Measurements from ENCODE around the gene UST. TPM values are rescaled to one million over a fixed set of nuclear protein-coding genes. Genes with fewer than 3 reads are reported as not detected.

Gene UST
- total RNA-seq, 1 donor from 2014 or later: 0.25 TPM

DNA sequence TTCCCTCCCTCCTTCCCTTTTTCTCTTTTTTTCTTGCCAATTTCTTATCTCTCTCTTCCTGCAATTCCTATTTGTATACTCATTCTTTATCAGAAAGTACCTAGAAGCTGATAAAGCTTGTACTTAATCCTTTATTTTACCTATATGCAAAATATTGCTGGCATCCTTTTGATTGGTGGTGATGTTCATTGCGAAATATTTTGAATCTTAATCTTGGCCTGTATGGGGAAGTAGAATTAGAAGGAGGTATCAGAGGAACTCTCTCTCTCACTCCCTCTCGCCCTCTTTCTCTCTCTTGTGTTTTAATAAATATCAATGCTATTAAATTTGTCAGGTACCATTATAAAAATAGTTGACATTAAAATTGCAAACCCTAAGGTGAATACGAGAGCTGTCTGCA lies 52.8 kb downstream of the UST start:
- intact Hi-C loops (cut with micrococcal nuclease): no loop called here

DNA sequence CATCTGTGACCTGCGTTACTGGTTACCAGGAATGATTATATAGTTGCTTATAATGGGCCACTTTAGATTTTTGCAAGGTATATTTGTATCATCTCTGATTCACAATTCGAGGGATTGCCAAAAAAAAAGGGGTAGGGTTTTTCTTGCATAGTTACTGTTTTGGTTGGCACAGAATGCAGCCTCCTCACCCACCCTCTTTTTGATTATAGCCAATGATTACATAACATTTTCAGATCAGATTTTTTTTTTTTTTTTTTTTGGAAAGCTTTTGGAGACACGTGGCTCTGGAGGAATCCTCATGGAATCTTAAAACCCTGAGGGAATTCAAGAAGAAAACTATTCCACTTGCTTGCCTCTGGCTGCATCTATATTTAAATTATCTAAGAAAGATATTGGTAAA lies 53.7 kb downstream of the UST start:
- intact Hi-C loops (cut with micrococcal nuclease): no loop called here

DNA sequence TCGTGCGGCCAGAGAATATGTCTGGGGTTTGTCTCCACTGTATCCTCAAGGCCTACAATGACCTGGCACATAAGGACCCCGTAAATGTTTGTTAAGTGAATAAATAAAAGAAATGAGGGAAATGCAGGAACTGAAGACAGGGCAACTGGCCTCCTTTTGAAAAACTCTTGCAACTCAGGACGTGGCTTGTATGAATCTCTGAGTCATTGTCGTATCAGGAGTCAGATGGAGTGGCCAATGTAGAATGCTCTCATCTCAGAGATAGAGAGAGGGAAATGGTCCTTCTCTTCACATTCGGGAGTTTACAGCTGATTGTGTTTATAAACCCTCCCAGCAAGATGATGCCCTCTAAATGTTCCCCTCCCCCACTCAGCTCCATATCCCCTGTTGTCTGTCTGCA lies 57.1 kb downstream of the UST start:
- intact Hi-C loops (cut with micrococcal nuclease): no loop called here

DNA sequence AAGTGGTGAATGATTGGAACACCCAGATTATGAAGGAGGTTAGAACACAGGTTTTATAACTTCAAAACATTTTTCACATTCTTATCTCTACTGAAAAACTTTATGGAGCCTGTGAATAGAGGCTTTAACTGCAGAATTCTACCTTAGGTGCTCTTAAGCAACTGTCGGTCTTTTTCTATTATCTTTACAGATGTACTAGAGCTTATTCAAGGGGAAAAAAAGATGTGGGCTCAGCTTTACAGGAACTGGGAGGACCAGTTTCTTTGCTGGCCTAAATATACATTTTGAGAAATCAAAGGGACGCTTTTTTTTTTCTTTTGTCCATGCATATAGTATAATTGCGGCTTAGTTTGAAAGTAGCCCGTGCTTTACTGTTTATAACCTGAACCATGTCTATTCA lies 58.9 kb downstream of the UST start:
- intact Hi-C loops (cut with micrococcal nuclease): no loop called here

DNA sequence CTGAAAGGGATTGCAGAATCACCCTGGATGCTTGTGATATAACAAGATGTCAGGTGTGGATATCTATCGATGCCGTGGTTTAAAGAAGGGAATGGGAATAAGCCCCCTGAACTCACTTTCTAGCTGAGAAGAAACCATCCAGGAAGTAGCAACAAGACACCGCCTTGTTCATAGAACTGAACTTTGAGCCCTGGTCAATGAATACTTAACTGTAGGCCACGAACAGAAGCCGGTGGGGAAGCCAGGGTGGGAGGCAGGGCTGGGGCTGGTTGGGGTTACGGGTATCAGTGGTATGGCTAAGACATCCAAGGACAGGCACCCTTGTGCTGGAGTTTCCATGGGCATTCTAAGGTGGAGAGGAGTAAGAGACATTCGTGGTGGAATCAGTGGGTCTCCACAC lies 61.0 kb downstream of the UST start:
- intact Hi-C loops (cut with micrococcal nuclease): no loop called here

DNA sequence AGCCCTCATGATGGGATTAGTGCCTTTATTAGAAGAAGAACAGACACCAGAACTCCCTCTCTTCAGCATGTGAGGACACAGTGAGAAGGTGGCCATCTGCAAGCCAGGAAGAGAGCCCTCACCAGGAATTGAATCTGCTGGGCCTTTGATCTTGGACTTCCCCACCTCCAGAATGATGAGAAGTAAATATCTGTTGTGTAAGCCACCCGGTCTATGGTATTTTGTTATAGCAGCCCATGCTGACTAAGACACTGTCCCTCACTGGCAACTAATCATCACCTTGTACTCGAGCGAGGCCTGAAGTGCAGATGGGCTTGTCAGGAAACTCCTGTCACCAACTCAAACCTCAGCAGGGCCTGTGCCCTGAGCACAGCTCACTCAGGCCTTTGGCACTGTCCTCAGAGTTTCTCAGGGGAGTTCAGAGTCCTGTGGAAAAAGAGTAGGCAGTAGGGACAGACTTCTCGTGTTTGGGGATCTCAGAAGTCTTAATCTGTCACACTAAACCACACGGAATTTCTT lies 62.0 kb downstream of the UST start:
- intact Hi-C loops (cut with micrococcal nuclease): no loop called here

DNA sequence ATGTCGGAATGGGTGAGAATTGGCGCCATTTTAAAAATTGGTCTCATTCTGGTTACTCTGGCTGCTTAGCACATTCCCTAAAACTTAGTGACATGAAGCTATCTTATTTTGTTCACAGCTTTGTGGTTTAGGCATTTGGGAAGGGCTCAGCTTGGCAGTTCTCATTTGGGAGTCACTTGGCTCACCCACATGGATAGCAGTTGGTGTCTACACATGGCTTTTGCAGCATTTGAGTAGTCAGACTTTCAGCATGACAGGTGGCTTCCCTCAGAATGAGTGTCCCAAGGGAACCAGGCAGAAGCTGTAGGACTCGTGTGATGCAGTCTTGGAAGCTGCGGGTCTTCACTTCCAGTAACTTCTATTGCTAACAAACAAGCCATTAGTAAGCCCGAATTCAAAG lies 64.6 kb downstream of the UST start:
- intact Hi-C loops (cut with micrococcal nuclease): no loop called here

DNA sequence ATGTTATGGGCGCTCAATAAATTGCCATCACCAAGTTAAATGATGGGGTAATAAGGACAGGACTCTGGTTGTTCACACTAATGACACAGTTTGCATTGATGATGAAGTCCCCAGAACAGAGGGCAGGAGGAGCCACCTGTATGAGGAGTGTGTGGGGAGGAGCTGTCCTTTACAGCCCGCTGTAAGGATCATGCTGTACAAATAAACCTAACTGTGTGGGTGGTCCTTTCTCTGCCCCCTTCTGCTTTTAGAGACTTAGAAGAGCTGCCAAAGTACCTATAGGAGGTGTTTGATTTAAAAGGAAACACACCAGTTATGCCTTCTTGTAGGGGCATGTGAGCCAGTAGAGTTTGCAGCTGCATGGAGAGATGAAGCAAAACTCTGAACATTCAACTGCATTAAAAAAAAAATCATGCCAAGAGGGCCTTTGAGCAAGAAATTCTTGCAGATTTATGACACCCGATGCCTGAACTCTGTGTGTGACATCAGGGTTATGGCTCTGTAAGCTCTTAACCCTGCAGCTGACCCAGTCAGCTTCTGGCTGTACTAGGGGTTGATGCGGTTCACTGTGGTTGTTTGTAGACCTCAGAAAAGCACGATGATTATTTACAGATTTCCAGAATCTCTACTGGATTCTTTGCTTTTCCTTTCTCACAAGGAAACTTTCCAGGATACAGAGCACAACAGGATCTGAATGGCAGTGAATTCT lies 67.4 kb downstream of the UST start:
- intact Hi-C loops (cut with micrococcal nuclease): no loop called here

DNA sequence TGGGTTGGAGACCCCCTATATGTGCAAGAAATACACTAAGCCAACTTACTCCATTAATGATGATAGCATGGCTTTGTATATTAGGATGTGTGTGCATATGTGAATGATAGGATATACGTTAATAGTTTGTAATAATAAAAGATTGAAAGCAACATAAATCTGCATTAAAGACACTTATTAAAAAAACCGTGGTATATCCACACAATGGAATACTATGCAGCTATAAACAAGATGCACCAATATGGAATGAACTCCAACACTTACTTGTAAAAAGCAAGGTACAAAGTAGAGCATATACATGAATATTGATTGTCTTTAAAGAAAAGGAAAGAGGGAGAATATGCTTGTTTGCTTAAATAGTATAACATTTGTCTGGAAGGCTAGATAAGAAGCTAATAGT lies 68.0 kb downstream of the UST start:
- intact Hi-C loops (cut with micrococcal nuclease): no loop called here

DNA sequence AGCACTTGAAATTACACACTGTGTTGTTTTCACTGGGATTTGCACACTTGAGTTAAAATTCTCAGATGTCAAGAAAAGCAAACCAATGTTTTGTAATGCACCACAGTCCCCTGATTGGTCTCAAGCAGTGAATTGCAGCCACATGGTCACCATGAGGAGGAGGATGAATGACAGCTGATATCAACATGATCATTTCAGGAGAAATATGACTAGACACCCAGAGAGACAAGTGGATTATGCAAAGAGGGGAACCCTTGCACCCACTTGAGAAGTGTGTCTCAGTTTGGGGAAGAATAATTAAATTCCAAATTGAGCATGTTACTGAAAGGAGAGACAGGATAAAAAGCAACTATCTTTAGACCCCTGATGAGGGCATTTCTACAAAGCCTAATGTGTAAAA lies 69.3 kb downstream of the UST start:
- intact Hi-C loops (cut with micrococcal nuclease): no loop called here

DNA sequence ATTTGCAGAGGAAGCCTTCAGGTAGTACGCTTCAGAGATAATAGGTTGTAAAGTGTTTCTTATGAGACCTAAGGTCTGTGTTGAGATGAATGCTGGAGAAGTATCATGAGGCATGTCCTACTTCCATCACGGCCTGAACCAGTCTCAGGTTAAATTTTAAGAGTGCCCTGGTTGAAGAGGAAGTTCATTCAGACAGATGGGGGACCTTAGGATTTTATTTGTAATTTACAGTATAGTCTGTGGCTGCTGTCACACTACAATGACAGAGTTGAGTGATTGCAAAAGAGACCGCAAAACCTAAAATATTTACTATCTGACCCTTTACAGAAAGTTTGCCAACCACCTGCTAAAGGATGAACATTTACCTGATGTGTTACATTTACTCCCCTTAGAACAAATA lies 70.9 kb downstream of the UST start:
- intact Hi-C loops (cut with micrococcal nuclease): no loop called here

DNA sequence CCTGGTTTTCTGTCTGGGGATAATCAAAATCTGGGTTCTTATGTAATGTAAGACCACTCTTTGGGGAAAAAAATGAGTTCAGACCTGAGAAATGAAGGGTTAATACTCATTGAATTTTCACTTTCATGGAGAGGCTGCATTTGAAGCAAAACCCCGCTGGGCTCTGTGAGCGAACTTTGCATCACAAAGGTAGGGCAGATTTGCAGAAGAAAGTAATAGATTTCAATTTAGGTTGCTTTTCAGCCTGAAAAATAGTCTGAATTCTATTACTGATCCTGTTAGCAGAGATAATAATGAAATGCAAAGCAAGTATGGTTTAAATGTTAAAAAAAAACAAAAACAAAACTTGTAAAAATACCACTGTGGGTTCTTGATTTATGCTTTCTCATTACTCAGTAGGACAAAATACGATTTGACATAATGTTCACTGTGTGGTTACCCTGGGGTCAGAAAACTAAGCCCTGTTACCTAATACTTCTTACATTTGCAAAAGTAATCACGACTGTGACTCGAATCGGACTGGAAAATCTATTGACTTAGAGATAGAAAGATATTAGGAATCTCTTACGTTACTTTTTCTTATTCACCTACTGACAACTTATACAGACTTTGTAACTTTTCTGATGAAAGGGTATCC lies 72.2 kb downstream of the UST start:
- intact Hi-C loops (cut with micrococcal nuclease): no loop called here

DNA sequence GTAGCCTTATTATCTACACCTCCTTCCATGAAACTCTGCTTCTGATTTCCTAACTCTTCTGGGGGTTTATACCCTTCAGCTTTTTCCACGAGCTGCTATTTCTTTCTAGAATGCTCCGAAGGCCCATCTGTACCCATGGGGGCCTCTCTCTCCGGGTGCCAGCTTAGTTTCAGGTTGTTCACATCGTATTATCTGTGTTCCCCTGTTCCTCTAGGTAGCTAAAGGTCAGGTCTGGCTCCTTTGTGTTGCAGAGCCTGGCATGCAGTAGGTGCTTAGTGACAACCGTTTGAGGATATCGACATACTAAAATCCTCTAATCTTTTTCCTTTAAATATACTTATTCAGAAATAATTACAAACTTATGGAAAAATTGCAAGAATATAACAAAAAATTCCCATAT lies 73.0 kb downstream of the UST start:
- intact Hi-C loops (cut with micrococcal nuclease): no loop called here

DNA sequence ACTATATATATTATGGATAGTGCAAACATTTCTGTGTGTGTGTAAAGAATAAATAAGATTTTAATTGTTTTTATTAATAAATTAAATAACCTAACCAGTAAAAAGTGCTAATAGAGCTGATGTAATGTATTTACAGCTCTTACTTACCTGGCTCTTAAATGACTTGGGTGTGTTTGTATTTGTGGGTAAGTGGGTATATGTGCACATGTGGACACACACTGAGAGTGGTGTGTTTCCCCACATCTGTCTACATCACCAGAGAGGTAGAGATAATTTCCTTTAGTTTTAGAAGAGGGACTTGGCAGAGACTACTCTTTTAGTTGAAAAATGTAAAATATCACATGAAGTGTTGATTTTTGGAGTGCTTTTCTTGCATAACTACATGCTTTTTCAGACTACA lies 76.0 kb downstream of the UST start:
- intact Hi-C loops (cut with micrococcal nuclease): no loop called here

DNA sequence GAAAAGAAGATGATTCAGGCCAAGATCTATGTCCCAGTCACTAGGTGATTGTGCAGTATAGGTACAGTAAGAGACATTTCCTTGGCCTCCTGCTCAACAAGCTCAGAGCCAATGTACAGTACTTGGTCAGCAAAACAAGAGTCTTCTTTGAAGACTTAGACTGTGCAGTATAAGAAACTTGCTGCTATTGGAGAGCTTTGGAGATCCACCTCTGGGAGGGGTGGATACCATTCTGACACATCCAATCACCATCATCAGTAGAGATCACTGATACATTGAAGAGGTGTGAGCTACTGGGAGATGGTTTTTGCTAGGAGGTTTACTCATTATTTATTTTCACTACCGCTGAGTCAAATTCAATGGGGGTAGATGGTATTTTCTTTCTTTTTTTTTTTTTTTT lies 77.5 kb downstream of the UST start:
- intact Hi-C loops (cut with micrococcal nuclease): no loop called here

DNA sequence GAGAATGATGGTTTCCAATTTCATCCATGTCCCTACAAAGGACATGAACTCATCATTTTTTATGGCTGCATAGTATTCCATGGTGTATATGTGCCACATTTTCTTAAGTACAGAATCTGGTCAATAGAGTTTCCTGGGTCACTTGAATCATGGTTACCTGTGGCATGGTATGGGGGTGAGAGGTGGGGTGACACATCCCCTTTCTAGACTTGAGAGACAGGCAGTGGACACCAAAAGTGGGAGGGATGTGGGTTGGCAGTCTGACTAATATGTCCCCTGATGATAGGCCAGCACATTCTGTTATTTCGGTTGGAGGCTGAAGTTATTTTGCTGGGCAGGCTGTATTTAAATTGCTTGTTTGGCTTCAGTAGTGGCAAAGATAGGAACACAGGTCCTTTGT lies 78.1 kb downstream of the UST start:
- intact Hi-C loops (cut with micrococcal nuclease): no loop called here

DNA sequence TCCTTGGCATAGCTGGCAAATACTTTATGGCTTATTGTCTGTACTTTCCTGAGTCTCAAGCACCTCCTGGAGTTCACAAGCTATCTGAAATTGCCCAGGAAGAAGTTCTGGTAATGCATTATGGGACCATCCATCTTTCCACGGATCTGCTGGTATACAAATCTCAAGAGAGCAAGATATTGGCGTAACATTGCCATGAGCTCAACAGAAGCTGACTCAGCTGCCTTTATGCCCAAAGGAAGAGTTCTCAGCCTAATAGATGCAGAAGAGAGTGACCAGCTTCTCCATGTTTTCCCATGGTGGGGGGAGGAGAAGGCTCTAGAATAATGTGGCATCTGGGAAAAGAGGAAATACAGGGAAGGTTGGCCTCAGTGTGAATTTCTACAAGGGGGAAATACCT lies 78.7 kb downstream of the UST start:
- intact Hi-C loops (cut with micrococcal nuclease): no loop called here

DNA sequence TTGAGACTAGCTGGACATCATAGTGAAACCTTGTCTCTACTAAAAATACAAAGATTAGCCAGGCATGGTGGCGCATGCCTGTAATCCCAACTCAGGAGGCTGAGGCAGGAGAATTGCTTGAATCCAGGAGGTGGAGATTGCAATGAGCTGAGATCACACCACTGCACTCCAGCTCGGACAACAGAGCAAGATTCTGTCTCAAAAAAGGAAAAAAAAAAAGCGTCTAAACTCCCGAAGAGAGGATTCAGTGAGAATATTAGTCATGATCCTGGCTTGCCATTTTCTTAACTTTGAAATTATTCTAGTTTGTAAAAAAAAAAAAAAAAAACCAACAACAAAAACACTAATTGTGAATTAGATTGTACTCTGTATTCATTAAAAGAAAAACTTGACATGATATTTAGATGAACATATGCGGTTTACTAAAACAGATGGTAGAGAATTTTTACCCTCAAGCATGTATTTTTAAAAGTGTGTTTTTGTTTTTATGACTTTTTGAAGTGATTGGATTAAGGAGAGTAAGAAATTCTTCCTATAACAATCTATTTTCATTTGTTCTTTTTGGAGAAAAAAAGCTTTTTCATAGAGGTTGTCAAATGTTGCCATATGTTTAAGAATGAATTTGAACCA lies 80.7 kb downstream of the UST start:
- intact Hi-C loops (cut with micrococcal nuclease): no loop called here

DNA sequence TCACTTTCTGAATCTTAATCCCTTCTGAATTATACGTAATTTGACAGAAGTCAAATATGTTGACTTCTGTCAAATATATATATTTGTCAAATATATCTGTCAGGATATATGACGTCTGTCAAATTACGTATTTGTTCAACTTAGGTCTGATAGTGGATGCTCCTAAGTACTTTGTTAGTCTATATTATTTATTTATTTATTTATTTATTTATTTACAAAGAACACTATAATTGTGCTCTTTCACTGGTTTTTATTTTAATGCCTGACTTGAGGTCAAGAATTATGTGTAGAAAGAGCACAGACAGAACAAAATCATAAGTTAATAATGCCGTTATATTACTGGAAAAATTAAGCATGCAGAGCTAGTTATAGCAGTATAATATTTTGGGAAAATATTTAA lies 81.2 kb downstream of the UST start:
- intact Hi-C loops (cut with micrococcal nuclease): no loop called here

DNA sequence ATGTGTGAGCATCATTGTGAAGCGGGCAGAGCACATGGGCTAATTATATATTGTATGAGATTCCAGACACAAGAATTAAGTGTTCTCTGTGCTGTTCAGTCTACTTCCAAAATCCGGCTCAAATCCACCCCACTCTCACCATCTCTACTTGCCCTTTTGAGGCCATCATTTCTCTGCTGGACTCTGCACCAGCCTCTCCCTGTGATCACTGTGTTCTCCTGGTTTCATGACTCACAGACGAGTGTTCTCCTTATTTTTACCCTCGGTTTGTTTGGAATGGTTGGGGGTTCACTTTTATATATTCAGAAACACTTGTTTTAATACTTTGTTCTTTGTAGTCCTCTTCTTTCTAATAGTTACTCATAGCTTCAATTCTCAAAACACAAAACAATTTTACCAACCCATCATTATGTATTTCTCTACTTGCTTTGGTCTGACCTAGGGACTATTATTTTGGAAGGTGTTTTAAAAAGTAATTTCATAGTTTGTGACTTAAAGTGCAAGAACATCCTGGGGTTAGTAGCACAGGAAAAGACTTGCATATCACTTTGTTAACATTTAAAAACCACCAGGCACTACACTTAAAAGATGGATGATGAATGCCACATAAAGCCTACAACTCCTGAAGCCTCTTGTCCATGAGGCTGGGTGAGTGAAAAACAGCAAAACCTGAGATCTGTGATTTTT lies 82.7 kb downstream of the UST start:
- intact Hi-C loops (cut with micrococcal nuclease): no loop called here

DNA sequence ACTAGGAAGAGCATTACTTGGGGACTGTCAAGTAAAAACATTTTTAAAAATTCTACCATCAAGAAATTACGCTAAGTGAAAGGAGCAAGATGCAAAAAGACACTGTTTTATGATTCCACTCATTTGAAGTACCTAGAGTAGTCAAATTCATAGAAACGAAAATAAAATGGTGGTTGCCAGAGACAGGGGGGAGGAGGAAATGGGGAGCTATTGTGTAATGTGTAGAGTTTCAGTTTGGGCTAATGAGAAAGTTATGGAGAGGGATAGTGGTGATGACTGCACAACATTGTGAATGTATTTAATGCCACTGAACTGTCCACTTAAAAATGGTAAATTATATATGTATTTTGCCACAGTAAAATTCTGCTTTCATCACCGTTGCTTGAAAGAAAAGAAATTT lies 83.8 kb downstream of the UST start:
- intact Hi-C loops (cut with micrococcal nuclease): no loop called here

DNA sequence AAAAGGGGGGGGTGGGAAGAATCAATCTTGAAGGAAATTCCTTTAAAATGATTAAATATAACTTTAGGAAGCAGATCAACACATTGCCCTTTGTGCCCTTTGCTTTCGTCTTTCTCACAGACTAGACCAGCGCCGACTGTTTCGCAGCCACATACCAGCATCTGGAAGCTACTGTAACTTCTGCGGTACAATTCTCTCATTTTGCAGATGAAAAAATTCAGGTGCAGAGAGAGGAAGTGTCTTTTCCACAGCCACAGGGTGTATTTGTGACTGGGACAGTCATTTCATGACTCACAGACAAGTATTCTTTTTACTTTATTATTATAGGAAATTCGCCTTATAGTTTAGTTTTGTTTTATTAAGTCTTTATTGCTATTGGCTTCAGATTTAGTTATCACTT lies 84.2 kb downstream of the UST start:
- intact Hi-C loops (cut with micrococcal nuclease): no loop called here

Data from T-helper 2 cell treated with Interferon-gamma antibody and Interleukin-4, amounts not matched to agents 100 ng/mL and 5 ng/mL, for 36 hours (primary cell).